COLO829 (cell line): ENCODE data around the gene SLC9A5.

Experiments used
- DNase-seq: peaks from one replicate; pipeline ENCODE4 v3.0.0; 2012; ENCODE audit warnings: low spot score

SLC9A5 gene

GRCh38 chr16:67311607-67312488, 63.1 kb downstream of the SLC9A5 start:
- DNase-seq, result peak; percentile 64

- no peak for DNase-seq
These were observed 63.9 kb downstream of the SLC9A5 start for GRCh38 chr16:67312719-67313118.

GRCh38 chr16:67317853-67318252, 69.1 kb downstream of the SLC9A5 start:
- no peak for DNase-seq
